KMS-11 (cell line): Measurements from ENCODE around the gene HPS4.
A peak's percentile ranks its signal among the peaks of the same experiment; 100 is the strongest.

Experiments
- H2AFZ ChIP-seq: fragments of 200-600 bp; sonication (generic); 2 replicates; pipeline ENCODE4 v1.6.1; 2016; ENCODE audit warnings: antibody characterized with exemption, mixed run types, low read depth
- H3K27ac ChIP-seq: fragments of 200-600 bp; sonication (generic); 2 replicates; pipeline ENCODE4 v1.6.1; 2016; ENCODE audit warnings: mild to moderate bottlenecking, mixed run types
- H3K27me3 ChIP-seq: fragments of 200-600 bp; sonication (generic); 2 replicates; pipeline ENCODE4 v1.6.1; 2017; ENCODE audit warnings: mild to moderate bottlenecking, low read depth, mixed run types, moderate library complexity; ENCODE audit not compliant: insufficient read depth
- H3K36me3 ChIP-seq: fragments of 200-600 bp; sonication (generic); 2 replicates; pipeline ENCODE4 v1.6.1; 2017; ENCODE audit warnings: mild to moderate bottlenecking, mixed run types; ENCODE audit not compliant: insufficient read depth
- H3K4me1 ChIP-seq: fragments of 200-600 bp; sonication (generic); 2 replicates; pipeline ENCODE4 v1.6.1; 2016; ENCODE audit warnings: mild to moderate bottlenecking, low read depth, mixed run types; ENCODE audit not compliant: poor library complexity, severe bottlenecking
- H3K4me2 ChIP-seq: fragments of 200-600 bp; sonication (generic); 2 replicates; pipeline ENCODE4 v1.7.0; 2016; ENCODE audit warnings: mild to moderate bottlenecking, mixed run types
- H3K4me3 ChIP-seq: fragments of 200-600 bp; sonication (generic); IDR thresholded peaks from 2 replicates; pipeline ENCODE4 v1.6.1; 2017; ENCODE audit warnings: low read depth, low read length, mixed read lengths; ENCODE audit not compliant: insufficient read depth
- H3K79me2 ChIP-seq: fragments of 200-600 bp; sonication (generic); 2 replicates; pipeline ENCODE4 v1.6.1; 2016; ENCODE audit warnings: low read depth, mixed run types; ENCODE audit not compliant: insufficient read depth
- H3K9ac ChIP-seq: fragments of 200-600 bp; sonication (generic); 2 replicates; pipeline ENCODE4 v1.6.1; 2016; ENCODE audit warnings: mild to moderate bottlenecking, mixed run types
- H4K20me1 ChIP-seq: fragments of 200-600 bp; sonication (generic); 2 replicates; pipeline ENCODE4 v1.6.1; 2016; ENCODE audit warnings: mild to moderate bottlenecking, mixed run types; ENCODE audit not compliant: insufficient read depth
- TF ChIP-seq, protein P1 (sequence below): fragments of 200-600 bp; sonication (generic); conservative IDR thresholded peaks from 2 replicates; pipeline ENCODE4 v1.6.1; 2017; ENCODE audit warnings: low read depth, mild to moderate bottlenecking, antibody characterized with exemption, low read length, moderate library complexity, mixed read lengths

HPS4 gene

DNA sequence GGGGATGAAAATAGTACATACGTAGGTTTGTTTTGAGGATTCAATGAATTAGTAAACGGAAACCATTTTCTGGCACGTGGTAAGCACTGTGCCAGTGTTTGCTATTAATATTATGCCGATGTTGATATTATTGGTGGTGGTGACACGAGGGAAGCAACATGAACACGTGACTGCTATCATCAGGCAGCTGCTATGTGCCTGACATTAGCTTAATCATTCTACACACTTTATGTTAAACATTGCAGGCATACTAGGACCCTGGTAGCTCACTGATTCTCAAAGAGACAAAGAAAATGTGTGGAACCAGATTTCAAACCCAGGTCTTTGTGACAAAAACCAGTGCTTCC, 750 bp upstream of the HPS4 start:
- TF ChIP-seq, protein P1, sequence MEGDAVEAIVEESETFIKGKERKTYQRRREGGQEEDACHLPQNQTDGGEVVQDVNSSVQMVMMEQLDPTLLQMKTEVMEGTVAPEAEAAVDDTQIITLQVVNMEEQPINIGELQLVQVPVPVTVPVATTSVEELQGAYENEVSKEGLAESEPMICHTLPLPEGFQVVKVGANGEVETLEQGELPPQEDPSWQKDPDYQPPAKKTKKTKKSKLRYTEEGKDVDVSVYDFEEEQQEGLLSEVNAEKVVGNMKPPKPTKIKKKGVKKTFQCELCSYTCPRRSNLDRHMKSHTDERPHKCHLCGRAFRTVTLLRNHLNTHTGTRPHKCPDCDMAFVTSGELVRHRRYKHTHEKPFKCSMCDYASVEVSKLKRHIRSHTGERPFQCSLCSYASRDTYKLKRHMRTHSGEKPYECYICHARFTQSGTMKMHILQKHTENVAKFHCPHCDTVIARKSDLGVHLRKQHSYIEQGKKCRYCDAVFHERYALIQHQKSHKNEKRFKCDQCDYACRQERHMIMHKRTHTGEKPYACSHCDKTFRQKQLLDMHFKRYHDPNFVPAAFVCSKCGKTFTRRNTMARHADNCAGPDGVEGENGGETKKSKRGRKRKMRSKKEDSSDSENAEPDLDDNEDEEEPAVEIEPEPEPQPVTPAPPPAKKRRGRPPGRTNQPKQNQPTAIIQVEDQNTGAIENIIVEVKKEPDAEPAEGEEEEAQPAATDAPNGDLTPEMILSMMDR: no peak
- Histone ChIP-seq H4K20me1 (no peaks in the 10 kb centered on the region), H3K27me3 (no peaks in the 10 kb centered on the region), H3K4me2 (peak overlapping the region; percentile 94), H3K9ac (peak overlapping the region; percentile 82), H3K4me1 (peaks cover 66% of the 10 kb centered on the region), H3K36me3 (no peaks in the 10 kb centered on the region), H2AFZ (peak overlapping the region; percentile 27; the same call in 1 of the 2 replicates), H3K4me3 (no peak overlapping the region), H3K79me2 (peaks cover 52% of the 10 kb centered on the region), H3K27ac (peak overlapping the region; percentile 80)

DNA sequence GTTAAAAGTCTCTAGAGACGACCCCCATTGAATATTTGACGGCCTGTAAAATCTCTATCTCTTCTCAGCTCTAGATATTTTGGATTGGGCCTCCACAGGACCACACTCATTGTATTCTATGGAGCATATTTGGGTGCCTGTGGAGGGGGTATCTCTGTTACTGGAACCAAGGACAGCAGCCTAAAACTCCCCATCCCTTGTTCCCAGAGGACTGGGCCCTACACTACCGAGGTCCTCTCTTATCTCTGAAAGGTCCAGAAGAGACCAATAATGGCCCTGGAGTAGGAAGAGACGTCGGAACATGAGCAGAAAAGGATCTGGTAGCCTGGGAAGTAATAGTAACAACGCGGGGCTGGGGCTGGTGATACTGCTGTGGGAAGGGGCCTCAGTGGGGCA, 542 bp downstream of the HPS4 start:
- Histone ChIP-seq H3K36me3 (no peaks in the 10 kb centered on the region), H3K79me2 (peaks cover 47% of the 10 kb centered on the region), H3K27ac (peak overlapping the region; percentile 80), H4K20me1 (no peaks in the 10 kb centered on the region), H2AFZ (peak overlapping the region; percentile 61), H3K4me2 (peak overlapping the region; percentile 75), H3K4me3 (no peak overlapping the region), H3K4me1 (peaks cover 53% of the 10 kb centered on the region), H3K9ac (peak overlapping the region; percentile 82), H3K27me3 (no peaks in the 10 kb centered on the region)
- TF ChIP-seq, protein P1: no peak

DNA sequence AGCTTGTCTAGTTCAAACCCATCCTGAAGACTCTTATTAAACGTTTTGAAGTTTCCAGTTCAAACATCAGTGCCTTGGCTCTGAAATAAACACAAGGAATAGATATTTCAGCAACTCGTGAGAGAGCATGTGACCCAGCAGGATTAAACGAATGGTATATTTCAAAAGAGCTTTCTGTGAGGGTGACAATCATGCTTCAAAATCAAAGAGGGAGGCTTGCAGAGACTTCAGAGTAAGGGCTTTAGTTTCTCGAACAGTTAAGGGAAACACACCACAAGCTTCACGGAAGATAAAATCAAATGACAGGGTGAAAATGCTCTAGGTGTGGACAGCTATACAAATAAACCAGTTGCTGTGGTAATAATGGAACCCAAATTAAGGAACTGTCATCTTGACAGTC, 1.4 kb downstream of the HPS4 start:
- peak overlapping the region; percentile 75; the same call in 1 of the 2 replicates for H3K4me2 ChIP-seq
- peaks cover 44% of the 10 kb centered on the region for H3K79me2 ChIP-seq
- peaks cover 44% of the 10 kb centered on the region for H3K4me1 ChIP-seq
- H3K4me3 ChIP-seq: no peak overlapping the region
- H3K27me3 ChIP-seq: no peaks in the 10 kb centered on the region
- no peak overlapping the region for H3K9ac ChIP-seq
- no peak overlapping the region for H3K27ac ChIP-seq
- H3K36me3 ChIP-seq: no peaks in the 10 kb centered on the region
- no peaks in the 10 kb centered on the region for H4K20me1 ChIP-seq
- no peak overlapping the region for H2AFZ ChIP-seq
- TF ChIP-seq, protein P1: no peak

DNA sequence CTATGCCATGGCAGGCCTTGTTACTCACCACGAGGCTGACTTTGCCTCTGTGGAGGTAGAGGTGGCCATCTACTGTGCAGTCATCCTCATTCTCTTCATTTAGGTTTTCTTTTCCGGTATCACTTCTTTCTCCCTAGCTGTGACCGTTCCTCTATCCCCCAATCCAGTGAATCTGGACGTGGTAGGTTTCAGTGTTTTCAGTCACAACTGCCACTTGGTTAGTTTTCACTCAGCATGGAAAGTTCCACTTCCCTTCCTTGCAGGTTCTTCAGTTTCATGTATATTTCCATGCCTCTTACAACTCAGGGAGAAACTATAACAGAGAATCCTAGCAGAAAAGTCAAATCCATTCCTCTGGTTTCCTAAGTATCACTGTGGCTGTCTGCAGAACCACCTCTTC, 1.9 kb downstream of the HPS4 start:
- Histone ChIP-seq H3K27me3 (no peaks in the 10 kb centered on the region), H3K36me3 (no peaks in the 10 kb centered on the region), H4K20me1 (no peaks in the 10 kb centered on the region), H3K9ac (no peak overlapping the region), H3K4me2 (no peak overlapping the region; the same call in 1 of the 2 replicates), H3K27ac (no peak overlapping the region), H3K4me3 (no peak overlapping the region), H2AFZ (no peak overlapping the region), H3K79me2 (peaks cover 39% of the 10 kb centered on the region), H3K4me1 (peaks cover 40% of the 10 kb centered on the region)
- TF ChIP-seq, protein P1: no peak
